HG03196 (cell line): Measurements from ENCODE around the gene MUC12.
"Not testable (repeated sequence)": the region's sequence is repeated elsewhere in the genome, so short reads cannot be mapped to it uniquely, and the experiment has no call there.

Experiments
- ATAC-seq: cut with Tn5 transposase; IDR thresholded peaks from one replicate; pipeline ENCODE4 v1.9.1; 2021; ENCODE audit not compliant: unreplicated experiment

MUC12 gene

GRCh38 chr7:100969066-100969615 lies at the start of gene MUC12:
MUC12 (plus strand) TSS chr7:100969565; CDS start chr7:100969623, 58 bp downstream.
- no peak for ATAC-seq

DNA sequence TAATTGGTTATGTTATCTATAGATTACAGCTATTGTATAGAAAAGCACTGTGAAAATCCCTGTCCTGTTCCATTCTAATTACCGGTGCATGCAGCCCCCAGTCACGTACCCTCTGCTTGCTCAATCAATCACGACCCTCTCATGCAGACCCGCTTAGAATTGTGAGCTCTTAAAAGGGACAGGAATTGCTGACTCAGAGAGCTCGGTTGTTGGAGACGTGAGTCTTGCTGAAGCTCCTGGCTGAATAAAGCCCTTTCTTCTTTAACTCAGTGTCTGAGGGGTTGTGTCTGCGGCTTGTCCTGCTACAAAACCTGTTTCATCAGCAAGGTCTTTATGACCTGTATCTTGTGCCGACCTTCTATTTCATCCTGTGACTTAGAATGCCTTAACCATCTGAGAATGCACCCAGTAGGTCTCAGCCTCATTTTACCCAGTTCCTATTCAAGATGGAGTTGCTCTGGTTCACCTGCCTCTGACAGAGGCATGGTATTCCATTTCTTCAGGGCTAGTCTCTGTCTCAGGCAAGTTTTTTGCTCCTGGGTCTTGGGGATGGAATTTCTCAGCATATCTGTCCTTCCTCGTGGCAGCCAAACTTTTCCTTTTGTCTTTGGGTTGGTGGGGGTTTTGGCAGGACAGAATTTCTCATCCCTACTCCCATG lies 49.5 kb upstream of the MUC12 start:
- not testable (repeated sequence) for ATAC-seq

- no peak for ATAC-seq
These were observed 48.3 kb upstream of the MUC12 start for GRCh38 chr7:100921039-100921438.

GRCh38 chr7:100923616-100924015 lies 45.7 kb upstream of the MUC12 start:
- ATAC-seq = not testable (repeated sequence)

DNA sequence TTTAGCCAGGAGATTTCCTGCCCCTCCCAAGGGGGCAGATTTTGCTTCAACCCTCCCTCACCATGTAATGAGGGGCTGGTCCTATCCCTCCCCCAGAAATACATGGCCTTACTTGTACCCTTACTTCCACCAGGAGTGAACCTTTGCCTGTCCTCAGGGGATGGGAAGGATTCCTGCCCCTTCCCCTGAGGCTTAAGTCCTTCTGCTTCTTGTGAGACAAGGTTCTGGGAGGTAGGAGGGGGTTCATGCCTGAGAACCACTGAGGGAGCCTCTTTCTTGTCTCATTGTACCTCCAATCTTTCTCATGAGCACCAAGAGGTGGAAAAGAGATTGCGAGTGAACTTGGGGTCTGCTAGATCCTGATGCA lies 39.6 kb upstream of the MUC12 start:
- no peak for ATAC-seq

DNA sequence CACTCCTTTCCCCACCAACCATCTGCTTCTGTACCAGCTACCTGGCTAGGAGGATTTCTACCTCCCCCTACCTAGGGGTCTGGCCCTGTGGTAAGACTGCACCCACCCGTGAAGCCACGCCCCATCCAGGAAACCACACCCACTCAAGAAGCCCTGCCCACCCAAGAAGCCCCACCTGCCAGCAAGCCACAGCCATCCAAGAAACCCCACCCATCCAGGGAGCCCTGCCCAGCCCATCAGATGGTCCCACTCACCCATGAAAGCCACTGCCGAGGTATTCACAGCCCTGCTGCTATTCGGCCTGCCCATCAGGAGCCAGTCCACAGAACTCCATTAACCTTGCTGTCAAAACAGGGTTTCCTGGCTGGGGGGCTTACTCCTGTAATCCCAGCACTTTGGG lies 35.6 kb upstream of the MUC12 start:
- no peak for ATAC-seq

- not testable (repeated sequence) for ATAC-seq
These were observed 34.0 kb upstream of the MUC12 start for GRCh38 chr7:100935381-100935780.

- ATAC-seq = not testable (repeated sequence)
These were observed 33.2 kb upstream of the MUC12 start for GRCh38 chr7:100936167-100936566.

- no peak for ATAC-seq
These were observed 27.2 kb upstream of the MUC12 start for GRCh38 chr7:100942045-100942774.

DNA sequence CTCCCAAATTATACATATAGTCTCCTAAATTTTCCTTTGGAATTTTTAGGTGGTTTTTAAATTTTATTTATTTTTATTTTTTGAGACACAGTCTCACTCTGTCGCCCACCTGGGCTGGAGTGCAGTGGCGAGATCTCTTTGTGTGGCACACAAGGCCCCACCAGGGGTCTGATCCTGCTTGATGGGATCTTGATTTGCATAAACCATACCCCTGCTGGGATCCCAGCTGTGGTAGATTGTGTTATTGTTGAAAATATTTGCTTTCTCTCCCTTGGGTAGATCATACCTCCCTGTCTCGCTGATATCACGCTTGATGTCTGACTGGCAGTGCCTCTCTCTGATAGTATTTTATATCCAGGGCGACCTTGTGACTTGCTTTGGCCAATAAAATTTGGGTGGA lies 25.7 kb upstream of the MUC12 start:
- ATAC-seq = no peak

DNA sequence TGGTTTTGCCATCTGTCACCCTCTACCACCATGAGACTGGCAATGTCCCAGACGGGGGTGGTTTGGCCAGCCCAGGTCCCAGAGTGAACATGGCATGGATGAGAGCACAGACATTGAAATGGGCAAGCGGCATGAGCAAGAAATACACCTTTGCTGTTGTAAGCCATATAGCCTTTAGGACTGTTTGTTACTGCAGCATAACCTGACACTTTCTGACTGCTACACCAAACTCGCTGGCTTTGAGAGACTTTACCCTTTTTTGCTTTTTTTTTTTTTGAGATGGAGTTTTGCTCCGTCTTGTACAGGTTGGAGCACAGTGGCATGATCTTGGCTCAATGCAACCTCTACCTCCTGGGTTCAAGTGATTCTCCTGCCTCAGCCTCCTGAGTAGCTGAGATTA lies 25.2 kb upstream of the MUC12 start:
- no peak for ATAC-seq

GRCh38 chr7:100946111-100946510 lies 23.3 kb upstream of the MUC12 start:
- no peak for ATAC-seq

DNA sequence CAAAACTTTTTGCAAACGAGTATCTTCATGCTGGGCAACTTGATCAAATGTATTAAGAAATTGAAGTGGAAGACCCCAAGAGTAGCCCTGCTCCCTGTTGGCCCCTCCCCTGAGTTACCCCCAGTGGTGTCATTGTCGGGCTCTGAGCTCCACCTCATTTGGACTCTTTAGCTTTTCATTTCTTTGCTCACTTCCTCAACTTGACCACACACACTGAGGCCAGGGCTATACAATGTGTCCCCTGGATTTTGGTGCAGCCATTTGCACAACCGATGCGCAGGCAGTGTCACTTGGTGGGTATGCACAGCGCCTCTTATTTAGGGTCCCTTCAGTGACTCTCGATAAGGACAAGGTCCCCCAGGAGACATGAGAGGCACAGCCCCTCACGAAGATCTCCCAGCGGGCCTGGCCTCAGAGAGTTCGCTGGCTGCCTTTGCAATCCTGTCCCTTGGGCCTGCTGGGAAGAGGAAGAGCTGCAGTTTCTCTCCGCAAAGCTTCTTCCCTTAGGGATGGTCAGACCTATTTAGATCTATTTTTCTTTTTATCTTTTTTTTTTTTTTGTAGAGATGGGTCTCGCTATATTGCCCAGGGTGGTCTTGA lies 22.5 kb upstream of the MUC12 start:
- ATAC-seq = no peak

DNA sequence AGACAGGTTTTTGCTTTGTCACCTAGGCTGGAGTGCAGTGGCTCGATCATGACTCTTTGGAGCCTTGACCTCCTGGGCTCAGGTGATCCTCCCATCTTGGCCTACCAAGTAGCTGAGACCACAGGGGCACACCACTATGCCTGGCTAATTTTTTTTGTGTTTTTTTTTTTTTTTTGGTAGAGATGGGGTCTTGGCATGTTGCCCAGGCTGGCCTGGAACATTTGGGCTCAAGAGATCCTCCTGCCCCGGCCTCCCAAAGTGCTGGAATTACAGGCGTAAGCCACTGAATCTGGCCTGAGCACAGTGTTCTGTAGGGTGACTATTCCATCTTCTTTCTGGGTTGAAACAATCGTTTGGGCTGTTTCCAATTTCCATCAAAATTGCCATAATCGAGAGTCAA lies 21.6 kb upstream of the MUC12 start:
- no peak for ATAC-seq

- no peak for ATAC-seq
These were observed 20.0 kb upstream of the MUC12 start, which contains the start of gene MUC3A for GRCh38 chr7:100949227-100949932. MUC3A (plus strand) TSS chr7:100949534; CDS start chr7:100949625, 91 bp downstream.

GRCh38 chr7:100949933-100950443 lies 19.4 kb upstream of the MUC12 start:
- ATAC-seq = no peak

GRCh38 chr7:100951172-100951571 lies 18.2 kb upstream of the MUC12 start:
- no peak for ATAC-seq

DNA sequence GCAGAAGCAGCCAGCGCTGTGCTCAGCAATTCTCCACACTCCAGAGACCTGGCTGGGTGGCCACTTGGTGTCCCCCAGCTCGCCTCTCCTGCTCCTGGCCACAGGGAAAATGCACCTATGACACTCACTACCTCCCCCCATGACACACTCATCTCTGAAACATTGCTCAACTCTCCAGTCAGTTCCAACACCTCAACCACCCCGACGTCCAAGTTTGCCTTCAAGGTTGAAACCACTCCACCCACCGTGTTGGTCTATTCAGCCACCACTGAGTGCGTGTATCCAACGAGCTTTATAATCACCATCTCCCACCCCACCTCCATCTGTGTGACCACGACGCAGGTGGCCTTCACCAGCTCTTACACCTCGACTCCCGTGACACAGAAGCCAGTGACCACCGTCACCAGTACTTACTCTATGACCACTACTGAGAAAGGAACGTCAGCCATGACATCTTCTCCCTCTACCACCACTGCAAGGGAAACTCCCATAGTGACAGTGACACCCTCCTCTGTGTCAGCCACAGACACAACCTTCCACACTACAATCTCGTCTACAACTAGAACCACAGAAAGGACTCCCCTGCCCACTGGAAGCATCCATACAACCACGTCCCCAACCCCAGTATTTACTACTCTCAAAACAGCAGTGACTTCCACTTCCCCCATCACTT lies 17.3 kb upstream of the MUC12 start:
- ATAC-seq = no peak

GRCh38 chr7:100952641-100953040 lies 16.7 kb upstream of the MUC12 start:
- ATAC-seq = no peak

- no peak for ATAC-seq
These were observed 11.4 kb upstream of the MUC12 start for GRCh38 chr7:100957832-100958421.
